Stimulated activated CD8-positive, alpha-beta memory T cell treated with anti-CD3 and anti-CD28 coated beads, Interleukin-4, amount 100 ng/mL, for 1 hour (primary cell): ENCODE results near the gene ABCA5.

Experiments
- DNase-seq, 2 donors: peaks; one replicate each; pipeline ENCODE4 v3.0.0-alpha.2; 2020; ENCODE audit warnings: low read depth in 2 of 2, low spot score in 1 of 2

ABCA5 gene

DNA sequence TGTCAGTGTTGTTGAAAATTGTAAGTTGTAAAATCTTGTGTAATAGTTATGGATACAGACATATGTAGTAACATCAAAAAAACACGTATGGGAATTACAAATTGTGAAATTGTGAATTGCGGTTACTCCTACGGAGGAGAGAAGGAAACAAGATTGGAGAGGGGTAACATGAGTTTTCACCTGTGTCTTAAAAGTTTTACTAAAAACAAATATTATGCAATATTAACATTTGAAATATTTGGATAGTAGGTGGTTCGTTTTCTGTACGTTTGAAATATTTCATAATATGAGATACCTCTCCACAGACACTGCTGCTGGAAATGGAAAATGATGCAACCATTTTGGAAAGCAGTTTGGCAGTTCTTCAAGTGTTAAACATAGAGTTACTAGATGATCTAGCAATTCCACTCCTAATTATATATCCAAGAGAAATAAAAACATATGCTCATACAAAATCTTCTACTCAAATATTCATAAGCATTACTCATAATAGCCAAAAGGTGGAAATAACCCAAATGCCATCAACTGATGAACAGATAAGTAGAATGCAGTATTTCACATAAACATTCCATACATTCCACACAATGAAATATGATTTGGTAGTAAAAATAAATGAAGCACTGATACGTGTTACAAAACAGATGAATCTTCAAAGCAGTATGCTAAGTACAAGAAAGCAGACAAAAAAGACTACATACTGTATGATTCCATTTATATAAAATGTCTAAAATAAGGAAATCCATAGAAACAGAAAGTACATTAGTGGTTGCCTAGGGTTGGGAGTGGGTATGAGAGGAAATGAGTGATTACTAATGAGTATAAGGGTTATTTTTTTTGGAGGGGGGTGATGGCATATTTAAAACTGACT, 57.6 kb downstream of the ABCA5 start:
- DNase-seq, result no peak

DNA sequence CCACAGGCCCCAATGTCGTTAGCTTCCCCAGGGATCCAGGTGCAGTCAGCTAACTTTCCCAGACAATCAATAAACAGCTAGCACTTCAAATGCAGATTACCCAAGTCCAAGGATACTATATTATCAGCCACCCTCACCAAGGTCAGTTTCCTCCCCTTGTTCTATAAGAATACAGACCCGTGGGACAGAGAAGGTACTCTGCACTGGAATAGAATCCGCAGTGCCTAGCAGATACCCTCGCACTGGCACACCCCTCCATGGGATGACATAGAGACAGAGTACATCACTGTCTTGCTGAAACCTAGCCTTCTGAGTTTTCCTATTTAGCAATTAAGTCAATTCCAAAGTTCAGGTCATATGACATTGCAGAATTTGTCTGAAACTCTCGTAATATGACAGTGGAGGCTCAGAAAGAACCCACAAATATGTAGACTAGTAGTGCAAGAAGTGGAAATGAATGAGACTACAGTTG, 58.4 kb downstream of the ABCA5 start:
- no peak for DNase-seq

DNA sequence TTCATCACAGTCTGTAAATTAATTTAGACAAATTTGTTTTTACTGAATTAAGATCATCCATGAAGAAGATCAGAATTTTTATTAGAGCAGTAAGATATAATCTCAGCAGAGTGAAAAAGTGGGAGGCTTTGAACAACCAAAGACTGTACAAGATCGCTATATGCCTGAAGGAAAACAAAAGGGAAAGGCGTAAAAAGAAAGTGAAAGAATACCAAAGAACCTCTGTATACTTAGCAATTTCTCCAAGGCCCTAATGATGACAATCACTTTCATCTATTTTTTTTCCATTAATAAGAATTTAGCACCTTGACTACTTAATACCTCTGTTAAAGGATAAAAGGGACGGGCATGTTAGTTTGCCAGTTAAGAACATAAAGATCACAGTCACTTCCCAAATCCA, 59.7 kb downstream of the ABCA5 start:
- DNase-seq, result no peak

DNA sequence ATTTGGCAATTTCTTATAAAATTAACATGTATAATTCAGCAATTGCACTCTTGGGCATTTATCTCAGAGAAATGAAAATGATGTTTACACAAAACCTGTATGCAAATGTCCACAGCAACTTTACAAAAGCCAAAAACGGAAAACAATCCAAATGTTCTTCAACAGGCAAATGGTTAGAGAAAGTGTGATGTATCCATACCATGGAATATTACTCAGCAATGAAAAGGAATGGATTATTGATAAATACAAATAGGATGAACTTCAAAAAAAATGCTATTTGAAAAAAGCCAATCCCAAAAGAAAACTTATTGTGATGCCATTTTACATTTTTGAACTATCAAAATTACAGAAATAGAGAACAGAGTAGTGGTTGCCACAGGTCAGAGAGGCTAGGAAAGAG, 61.1 kb downstream of the ABCA5 start:
- DNase-seq, result no peak

DNA sequence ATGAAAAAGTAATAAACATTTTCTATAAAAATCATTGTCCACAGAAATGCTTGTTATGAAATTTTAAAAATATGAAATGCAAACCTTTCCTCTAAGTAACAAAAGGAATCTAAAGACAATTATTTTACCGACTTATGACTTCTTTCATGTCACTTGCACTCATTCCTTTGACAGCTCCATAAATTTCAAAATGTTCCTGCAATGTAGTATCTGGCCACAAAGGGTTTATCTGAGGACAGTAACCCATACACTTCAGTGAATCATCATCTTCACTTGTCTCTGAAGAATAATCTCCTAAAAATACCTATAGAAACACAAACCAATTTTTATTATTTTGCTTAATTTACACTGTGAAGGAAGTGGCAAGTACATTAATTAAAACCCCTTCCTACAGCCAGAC, 72.7 kb downstream of the ABCA5 start:
- no peak for DNase-seq

DNA sequence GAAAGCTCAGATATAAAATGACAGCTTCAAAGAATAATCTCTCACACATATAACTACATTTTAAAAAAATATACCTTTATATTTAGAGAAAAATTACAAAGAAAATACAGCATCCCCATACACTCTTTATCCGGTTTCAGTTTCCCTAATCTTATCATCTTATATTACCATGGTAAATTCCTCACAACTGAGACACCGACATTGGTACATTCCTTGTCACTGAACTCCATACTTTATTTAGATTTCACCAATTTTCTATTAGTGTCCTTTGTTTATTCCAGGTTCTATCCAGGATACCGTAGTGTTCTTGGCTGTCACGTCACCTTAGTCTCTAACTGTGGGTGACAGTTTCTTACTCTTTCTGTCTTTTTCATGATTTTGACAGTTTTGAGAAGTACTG, 76.3 kb downstream of the ABCA5 start:
- no peak for DNase-seq

DNA sequence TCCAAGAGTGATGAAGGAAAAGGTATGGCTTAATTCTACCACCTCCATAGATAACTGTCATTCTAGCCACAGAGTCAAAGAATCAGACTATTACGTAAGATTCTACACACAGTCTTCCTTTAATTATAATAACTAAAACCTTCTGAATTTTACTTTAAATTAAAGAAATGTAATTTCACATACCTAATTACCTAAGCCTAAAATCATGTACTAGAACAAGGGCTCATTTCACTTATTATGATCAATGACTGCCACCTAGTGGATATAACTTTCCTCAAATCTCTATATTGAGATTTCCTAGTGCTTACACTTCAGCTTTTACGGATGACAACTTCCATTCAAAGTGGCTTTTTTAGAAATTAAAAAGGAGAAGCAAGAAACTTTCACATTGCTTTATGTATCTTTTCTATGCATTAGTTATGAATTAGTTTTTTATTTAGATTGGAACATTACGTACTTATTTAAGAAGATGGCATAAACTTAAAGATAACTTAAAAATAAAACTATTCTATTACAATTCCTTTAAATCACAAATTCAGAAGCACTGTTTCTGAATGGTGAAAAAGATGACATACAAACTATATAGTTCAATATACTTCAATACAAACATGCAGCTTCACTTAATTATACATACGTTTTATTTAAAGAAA, 80.1 kb downstream of the ABCA5 start:
- DNase-seq, result no peak

DNA sequence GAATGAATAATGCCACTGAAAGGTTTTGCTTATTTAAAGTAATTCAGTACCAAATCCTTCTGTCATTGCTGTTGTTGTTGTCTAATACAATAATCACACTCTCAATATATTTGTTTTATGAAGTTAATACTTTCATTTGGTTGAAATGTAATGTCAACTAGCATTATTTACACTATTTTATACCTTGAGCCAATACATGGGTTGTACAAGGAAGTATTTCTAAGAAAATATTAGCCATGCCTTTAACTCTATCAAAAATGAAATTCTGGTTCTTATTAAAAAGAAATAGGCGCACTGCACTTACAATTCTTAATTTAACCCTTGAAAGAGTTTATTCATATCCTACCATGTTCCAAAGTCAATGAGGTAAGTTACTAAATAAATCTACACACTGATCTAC, 80.7 kb downstream of the ABCA5 start:
- no peak for DNase-seq

DNA sequence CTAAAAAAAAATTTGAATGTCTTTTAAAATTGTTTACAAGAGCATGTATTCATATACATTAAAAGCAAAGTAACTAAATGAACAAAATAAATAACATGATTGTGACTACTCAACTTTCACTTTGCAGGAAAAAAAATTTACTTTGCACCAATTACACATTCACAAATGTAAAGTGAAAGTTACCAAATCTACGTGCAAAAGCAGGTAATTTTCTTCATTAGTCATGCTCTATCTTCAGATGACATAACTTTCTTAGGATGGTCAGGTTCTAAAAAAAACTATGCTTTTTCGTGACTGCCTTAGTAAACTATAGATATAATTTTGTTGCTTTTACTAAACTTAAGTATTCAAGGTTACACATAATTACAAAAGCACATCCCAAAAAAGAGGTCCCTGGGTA, 81.3 kb downstream of the ABCA5 start:
- no peak for DNase-seq

DNA sequence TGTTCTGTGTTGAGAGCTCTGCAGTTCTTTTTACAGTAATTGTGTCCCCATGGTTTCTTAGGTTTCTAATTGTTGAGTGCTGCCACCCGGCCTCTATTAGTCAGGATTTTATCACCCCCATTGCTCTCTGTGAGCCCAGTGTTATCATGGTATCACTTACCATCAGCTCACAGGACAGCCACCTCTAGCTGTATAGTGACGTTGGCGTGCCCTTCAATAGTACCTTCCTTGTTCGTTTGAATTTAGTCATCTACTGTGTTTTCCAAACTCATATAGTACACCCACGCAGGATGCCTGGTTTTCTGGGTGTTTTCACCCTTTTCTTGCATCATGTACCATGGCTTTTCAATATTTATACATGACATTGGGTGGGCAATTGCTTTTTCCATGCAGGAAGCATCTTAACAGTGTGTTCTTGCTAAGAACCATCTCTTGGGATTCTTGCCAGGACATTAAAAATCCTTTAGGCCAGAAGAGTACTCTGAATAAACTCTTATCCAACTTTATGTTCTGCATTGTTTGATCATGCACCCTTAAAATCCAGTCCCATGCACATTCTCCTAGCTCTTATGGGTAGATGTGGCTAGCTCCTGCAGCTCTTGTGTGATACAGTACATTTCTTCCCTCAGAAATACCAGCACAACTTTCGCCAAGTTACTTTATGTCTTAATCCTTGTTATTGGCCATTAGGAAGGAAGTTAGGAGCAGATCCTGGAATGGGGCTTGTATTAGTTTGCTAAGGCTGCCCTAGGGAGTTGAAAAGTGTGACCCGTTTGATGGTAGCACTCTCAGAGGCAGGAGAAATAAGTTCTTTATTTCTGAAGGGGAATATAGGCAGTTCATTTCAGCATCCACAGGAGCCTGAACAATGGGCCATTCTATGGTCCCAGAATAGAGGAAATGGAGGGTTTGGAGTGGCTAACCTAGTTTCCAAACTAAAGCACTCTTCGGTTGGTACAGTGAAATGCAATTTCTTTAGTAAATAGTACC, 87.0 kb downstream of the ABCA5 start:
- no peak for DNase-seq

DNA sequence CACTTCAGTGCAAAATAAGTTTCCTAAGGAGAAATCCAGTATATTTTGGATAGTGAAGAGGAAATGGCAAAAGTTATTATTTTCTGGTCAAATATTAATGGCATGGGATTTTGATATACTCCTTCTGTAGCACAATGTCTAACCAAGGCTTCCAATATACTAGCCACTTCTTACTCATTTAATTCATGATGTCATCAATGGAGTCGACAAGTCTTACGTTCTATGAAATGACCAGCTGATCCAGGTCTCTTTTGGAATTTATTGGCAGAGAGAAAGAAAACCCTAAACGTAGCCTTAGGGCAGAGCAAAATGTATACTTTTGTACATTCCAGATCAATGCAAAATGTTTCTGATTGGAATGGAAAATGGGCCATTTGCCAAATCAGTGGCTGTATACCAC, 90.0 kb downstream of the ABCA5 start:
- no peak for DNase-seq

DNA sequence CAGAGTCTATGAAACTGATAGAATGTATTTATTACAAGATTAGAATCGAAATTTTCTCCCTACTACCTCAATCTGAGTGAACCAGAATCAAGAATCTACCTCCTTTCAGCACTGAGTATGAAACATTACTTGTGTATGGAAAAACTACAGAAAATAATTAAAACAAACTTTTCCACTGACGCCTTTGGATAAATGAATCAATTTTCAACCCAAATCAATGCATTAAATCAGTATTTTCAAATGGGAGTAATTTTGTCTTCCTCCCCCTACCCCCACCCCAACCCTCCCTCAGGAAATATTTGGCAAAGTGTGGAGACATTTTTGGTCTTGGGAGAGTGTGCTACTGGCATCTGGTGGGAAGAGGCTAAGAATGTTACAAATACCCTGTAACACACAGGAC, 90.5 kb downstream of the ABCA5 start:
- no peak for DNase-seq

DNA sequence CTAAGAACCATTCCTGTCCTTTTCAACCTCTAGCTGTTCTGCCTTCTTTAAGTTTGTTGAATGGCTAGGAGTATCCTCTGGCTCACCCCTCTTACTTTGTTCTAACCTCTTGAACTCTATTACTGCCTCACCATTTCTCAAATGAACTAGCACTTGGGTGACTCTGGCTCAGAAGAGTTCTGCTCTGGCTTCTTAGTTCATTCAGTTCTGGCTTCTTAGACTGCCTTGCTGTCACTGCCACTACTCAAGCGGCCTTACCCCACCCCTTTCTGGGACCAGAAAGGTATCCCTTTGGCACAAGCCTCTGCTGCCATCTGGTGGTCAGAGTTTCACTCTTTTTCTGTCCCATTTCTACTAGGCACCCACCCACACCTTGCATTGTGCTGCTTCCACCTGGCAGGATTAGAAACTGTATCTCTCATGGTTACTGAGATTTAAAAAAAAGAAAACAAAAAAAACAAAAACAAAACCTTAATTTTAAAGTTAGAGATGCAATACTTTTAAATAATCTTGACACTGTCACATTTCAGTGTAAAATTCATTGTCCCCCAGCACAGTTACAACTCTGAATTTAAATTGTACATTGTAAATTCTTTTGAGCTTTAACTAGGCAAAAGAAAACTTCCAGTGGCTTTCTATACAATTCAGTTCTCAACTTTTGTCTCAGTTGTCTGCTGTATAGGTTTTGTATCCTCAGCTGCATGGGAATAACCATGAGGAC, 91.4 kb downstream of the ABCA5 start:
- DNase-seq, result peak; percentile 15 to 17

DNA sequence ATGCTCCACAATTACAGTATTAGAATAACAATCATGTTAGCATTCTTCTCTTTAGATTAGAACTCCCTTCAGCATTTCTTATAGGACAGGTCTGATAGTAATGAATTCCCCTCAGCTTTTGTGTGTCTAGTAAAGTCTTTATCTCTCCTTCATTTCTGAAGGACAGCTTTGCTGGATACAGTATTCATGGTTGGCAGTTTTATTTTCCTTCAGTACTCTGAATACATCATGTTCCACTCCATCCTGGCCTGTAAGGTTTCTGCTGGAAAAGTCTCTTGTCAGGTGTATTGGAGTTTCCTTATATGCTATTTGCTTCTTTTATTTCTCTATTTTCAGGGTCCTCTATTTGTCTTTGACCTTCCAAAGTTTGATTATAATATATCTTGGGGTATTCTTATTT, 94.3 kb downstream of the ABCA5 start:
- no peak for DNase-seq

DNA sequence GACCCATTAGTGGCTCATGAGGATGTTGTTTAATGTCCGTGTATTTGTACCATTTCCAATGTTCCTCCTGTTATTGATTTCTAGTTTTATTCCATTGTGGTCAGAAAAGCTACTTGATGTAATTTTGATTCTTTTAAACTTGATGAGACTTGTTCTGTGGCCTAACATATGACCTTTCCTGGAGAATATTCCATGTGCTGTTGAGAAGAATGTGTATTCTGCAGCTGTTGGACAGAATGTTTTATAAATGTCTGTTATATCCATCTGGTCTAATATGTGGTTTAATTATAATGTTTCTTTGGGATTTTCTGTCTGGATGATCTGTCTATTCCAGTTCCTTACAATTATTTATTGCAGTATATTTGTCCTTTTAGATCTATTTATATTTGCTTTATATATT, 95.4 kb downstream of the ABCA5 start:
- DNase-seq, result no peak

DNA sequence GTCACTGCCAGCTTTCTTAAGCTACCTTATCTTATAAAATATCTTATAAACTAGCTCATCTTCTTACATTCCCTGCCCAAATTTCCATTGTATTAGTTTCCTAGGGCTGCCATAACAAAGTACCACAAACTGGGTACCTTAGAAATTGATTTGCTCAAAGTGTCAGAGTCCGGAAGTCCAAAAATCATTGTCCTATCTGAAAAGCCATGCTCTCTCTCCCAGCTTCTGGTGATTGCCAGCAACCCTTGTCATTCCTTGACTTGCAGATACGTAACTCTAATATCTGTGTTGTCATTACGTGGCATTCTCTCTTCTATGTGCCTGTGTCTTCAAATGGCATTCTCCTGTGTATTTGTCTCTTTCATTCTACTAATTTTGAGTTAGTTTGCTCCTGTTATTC, 96.0 kb downstream of the ABCA5 start:
- DNase-seq, result no peak

DNA sequence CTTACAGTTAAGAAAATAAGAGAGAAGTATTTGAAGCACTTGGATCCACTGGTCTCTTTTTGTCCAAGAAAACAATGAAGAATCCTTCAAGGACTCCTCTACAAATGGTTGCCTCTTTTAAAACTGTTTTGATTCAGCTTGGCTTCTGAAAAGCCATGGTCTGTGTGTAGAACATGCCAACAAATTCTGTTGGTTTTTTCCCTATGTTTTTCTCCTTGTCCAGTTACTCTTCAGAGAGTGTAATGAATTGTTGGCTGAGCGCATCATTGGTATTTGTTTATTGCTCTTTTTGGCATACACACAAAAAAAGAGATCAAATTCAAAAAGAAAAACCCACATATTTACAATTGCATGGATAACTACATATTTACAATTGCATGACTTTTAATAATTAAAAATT, 98.4 kb downstream of the ABCA5 start, which contains the start of gene ABCA10:
Gene ABCA10 (minus strand): TSS at position 249 of the 400 bp plus-strand sequence. CDS start 3,466 bp downstream, outside the sequence.
- DNase-seq, result no peak

DNA sequence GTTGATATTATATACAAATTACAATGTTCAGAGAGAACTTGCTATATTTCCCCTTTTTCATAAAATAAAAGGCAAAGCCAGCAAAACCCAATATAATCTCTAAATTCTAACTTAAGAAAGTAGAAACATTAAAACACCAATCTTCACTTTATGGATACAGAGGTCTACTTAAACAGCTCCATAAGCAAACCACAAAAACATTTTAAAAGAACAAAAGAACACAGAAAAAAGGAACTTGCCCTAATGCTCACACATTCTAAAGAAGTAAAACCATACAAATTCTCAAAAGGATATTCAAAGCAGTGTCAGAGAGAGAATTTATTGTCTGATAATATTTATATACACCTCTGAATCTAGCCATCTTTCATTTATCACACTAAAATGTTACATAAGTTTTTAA, 98.9 kb downstream of the ABCA5 start:
- no peak for DNase-seq

DNA sequence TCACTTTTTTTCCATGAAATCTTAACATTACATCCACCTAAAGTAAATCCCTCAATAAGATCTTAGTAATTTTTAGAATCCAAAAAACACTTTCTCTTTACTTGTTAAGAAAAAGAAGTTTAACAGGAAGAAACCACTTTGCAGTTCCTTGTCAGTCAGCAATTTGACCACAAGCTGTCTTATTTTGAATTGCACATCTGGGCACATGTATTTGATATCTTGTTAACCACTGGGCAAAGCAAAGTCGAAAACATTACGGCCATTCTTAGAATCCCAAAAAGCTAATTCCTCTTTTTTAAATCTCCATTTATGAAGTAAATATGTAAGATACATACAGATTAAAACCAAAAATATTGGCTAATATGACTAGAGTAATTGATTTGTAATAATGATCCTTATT, 99.4 kb downstream of the ABCA5 start:
- DNase-seq, result no peak

DNA sequence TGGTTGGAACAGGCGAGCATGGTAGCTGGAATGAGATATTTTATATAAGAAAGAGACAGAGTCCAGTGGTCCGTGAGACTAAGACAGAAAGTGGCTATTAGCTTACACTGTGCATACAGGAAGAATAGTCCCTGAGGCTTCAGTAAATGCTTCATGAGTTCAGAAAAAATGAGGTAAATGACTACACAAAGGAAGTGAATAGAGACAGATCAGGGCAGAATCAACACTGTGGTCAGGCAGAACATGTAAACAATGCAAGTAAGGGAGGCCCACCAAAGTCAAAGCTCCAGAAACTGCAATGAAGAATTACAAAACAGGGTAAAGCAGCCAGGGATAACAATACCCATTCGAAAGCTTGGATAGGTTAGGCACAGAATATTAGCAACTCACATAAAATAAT, 103.1 kb downstream of the ABCA5 start:
- no peak for DNase-seq
